HCT116 (cell line): ENCODE results near the gene GLYR1. TPM values are rescaled to one million over a fixed set of nuclear protein-coding genes. Genes with fewer than 3 reads are reported as not detected.

ENCODE experiments used
- ATAC-seq: fragments of 200-7000 bp; cut with Tn5 transposase; 2 replicates; pipeline ENCODE4 v1.9.1; 2020; ENCODE audit warnings: mild to moderate bottlenecking, moderate library complexity
- BruUV-seq: library from RNA; stranded (reverse); fragments of 400-500 nt; replicated peaks from 2 replicates; lab custom pipeline; 2021; lab: Mats Ljungman, UMichigan
- CTCF ChIA-PET: fragments of 300-600 bp; sonication (Branson Sonifier 250); formaldehyde crosslinking; loops from one replicate; lab custom pipeline; 2021; ENCODE audit warnings: antibody characterized with exemption; lab: Charles Lee
- POLR2A ChIA-PET: fragments of 300-600, 350-600 bp; sonication (Branson Sonifier 250); formaldehyde crosslinking; loops from one replicate; lab custom pipeline; 2021; ENCODE audit warnings: antibody characterized with exemption; lab: Charles Lee
- RAD21 ChIA-PET, 2 experiments: fragments of 300-600 bp; sonication (Branson Sonifier 250); formaldehyde crosslinking; loops; one replicate each; lab custom pipeline; 2023; ENCODE audit warnings: low total read pairs in 2 of 2; ENCODE audit not compliant: uncharacterized antibody in 2 of 2, unreplicated experiment in 2 of 2, low non-redundant PET in 1 of 2; lab: Charles Lee
- DNase-seq: peaks from one replicate; pipeline ENCODE4 v3.0.0-alpha.2; 2010; ENCODE audit warnings: low read depth, low spot score
- H2AFZ ChIP-seq: fragments of 200-600 bp; shearing (Covaris generic), sonication (generic); 2 replicates; pipeline ENCODE4 v1.6.1; 2017; ENCODE audit warnings: low read depth, mixed run types, mixed read lengths, antibody characterized with exemption, low read length; ENCODE audit not compliant: poor library complexity, severe bottlenecking
- H3K27ac ChIP-seq: 2 replicates; pipeline ENCODE4 v1.5.1; 2012; ENCODE audit warnings: low read depth, low read length
- H3K27me3 ChIP-seq: fragments of 200-600 bp; sonication (generic); 2 replicates; pipeline ENCODE4 v1.6.1; 2016; ENCODE audit warnings: mixed run types, low read length, mixed read lengths; ENCODE audit not compliant: insufficient read depth
- H3K36me3 ChIP-seq, 2 experiments: fragments of 200-500 bp in 1 of 2; fragments of 200-600 bp in 1 of 2; sonication (Bioruptor generic) in 1 of 2; sonication (generic) in 1 of 2; 2 replicates each; pipeline versions ENCODE4 v1.5.1 to v1.6.1; 2014 to 2016; ENCODE audit warnings: low read length in 2 of 2, inconsistent platforms in 1 of 2, mixed read lengths in 1 of 2, mixed run types in 1 of 2; ENCODE audit not compliant: insufficient read depth in 2 of 2, control insufficient read depth in 1 of 2
- H3K4me1 ChIP-seq, 2 experiments: fragments of 200-600 bp in 1 of 2; sonication (generic) in 1 of 2; 2 replicates each; pipeline versions ENCODE4 v1.5.1 to v1.6.1; 2012 to 2017; ENCODE audit warnings: low read length in 2 of 2, inconsistent platforms in 1 of 2, mild to moderate bottlenecking in 1 of 2, mixed read lengths in 1 of 2, mixed run types in 1 of 2, moderate library complexity in 1 of 2; ENCODE audit not compliant: insufficient read depth in 2 of 2, control insufficient read depth in 1 of 2
- H3K4me2 ChIP-seq: fragments of 200-600 bp; sonication (generic); 2 replicates; pipeline ENCODE4 v1.6.1; 2017; ENCODE audit warnings: mixed run types, low read length, mixed read lengths
- H3K4me3 ChIP-seq, 2 experiments: fragments of 200-600 bp in 1 of 2; sonication (generic) in 1 of 2; replicated peaks in 1 of 2; 2 replicates each; pipeline ENCODE4 v1.5.1; 2011 to 2016; ENCODE audit warnings: low read length in 2 of 2, control low read depth in 1 of 2, low read depth in 1 of 2, mild to moderate bottlenecking in 1 of 2, mixed read lengths in 1 of 2, mixed run types in 1 of 2
- H3K79me2 ChIP-seq: fragments of 200-600 bp; sonication (generic); 2 replicates; pipeline ENCODE4 v1.6.1; 2017; ENCODE audit warnings: mild to moderate bottlenecking, mixed run types, low read length, moderate library complexity, mixed read lengths; ENCODE audit not compliant: insufficient read depth
- H3K9ac ChIP-seq: fragments of 200-600 bp; sonication (generic); 2 replicates; pipeline ENCODE4 v1.6.1; 2016; ENCODE audit warnings: low read length, mixed read lengths
- H3K9me2 ChIP-seq: fragments of 200-600 bp; sonication (generic), shearing (Covaris generic); 2 replicates; pipeline ENCODE4 v1.6.1; 2017; ENCODE audit warnings: mixed run types, mild to moderate bottlenecking, moderate library complexity; ENCODE audit not compliant: insufficient read depth
- H3K9me3 ChIP-seq, 2 experiments: fragments of 200-500 bp in 1 of 2; fragments of 200-600 bp in 1 of 2; sonication (Bioruptor generic) in 1 of 2; sonication (generic) in 1 of 2; 2 replicates each; pipeline ENCODE4 v1.6.1; 2014 to 2017; ENCODE audit warnings: low read length in 2 of 2, mixed read lengths in 2 of 2, inconsistent platforms in 1 of 2, low read depth in 1 of 2, mild to moderate bottlenecking in 1 of 2, mixed run types in 1 of 2, moderate library complexity in 1 of 2; ENCODE audit not compliant: control insufficient read depth in 1 of 2, insufficient read depth in 1 of 2
- H4K20me1 ChIP-seq: fragments of 200-600 bp; sonication (generic), shearing (Covaris generic); 2 replicates; pipeline ENCODE4 v1.6.1; 2017; ENCODE audit warnings: mixed run types, mild to moderate bottlenecking, moderate library complexity; ENCODE audit not compliant: insufficient read depth
- CTCF ChIP-seq, 3 experiments: fragments of 200-600 bp in 1 of 3; sonication (generic) in 1 of 3; IDR thresholded peaks in 2 of 3; conservative IDR thresholded peaks in 1 of 3; 2 replicates each; pipeline ENCODE4 v1.5.1; 2012 to 2017; ENCODE audit warnings: low read depth in 2 of 3, low read length in 2 of 3, antibody characterized with exemption in 1 of 3, borderline replicate concordance in 1 of 3, control low read depth in 1 of 3, mild to moderate bottlenecking in 1 of 3, mixed read lengths in 1 of 3, mixed run types in 1 of 3, moderate library complexity in 1 of 3; ENCODE audit not compliant: insufficient read depth in 1 of 3
- JUND ChIP-seq: IDR thresholded peaks from 2 replicates; pipeline ENCODE4 v1.6.1; 2012
- MAX ChIP-seq: IDR thresholded peaks from 2 replicates; pipeline ENCODE4 v1.6.1; 2012
- SRF ChIP-seq: IDR thresholded peaks from 2 replicates; pipeline ENCODE4 v1.6.1; 2012; ENCODE audit warnings: low read depth
- TCF7L2 ChIP-seq: IDR thresholded peaks from 2 replicates; pipeline ENCODE4 v1.7.0; 2011; ENCODE audit warnings: borderline replicate concordance, inconsistent platforms; ENCODE audit not compliant: insufficient read depth, insufficient read length; ENCODE audit errors: extremely low read depth
- ZFX ChIP-seq: fragments of 450-650 bp; IDR thresholded peaks from 2 replicates; pipeline ENCODE4 v1.6.1; 2017
- intact Hi-C: fragments of 100-400 bp; cut with micrococcal nuclease; formaldehyde crosslinking; loops from 2 replicates; pipeline ENCODE4 v1.10.0; 2022
- total RNA-seq: library from RNA; stranded (reverse); gene quantifications from one replicate; pipeline ENCODE4 v1.2.1, GENCODE V29; 2021; ENCODE audit not compliant: unreplicated experiment
- TF ChIP-seq, protein P1 (sequence below): IDR thresholded peaks from 2 replicates; pipeline ENCODE4 v1.6.1; 2011; ENCODE audit warnings: mild to moderate bottlenecking, low read length, moderate library complexity; ENCODE audit not compliant: insufficient replicate concordance; ENCODE audit errors: extremely low read depth

Gene GLYR1
- total RNA-seq, 1 experiment from 2014 or later = 50.0 TPM

DNA sequence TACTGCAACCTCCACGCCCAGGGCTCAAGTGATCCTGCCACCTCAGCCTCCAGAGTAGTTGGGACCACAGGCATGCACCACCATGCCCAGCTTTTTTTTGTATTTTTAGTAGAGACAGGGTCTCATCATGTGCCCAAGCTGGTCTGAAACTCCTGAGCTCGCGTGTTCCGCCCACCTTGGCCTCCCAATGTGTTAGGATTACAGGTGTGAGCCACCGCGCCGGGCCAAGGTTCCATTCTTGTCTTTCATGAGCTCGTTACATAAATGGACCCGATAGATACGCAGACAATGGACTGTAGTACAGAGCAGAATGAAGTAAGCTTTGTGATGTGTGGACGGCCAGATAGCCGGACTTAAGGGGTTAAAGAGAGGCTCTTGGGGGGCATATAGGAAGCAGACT, 19.5 kb upstream of the GLYR1 start:
- Histone ChIP-seq H3K9ac (no peak overlapping the region), H3K9me2 (no peaks in the 10 kb centered on the region), H3K79me2 (peaks cover 76% of the 10 kb centered on the region), H3K4me3 (no peak overlapping the region), H3K4me1 (no peaks in the 10 kb centered on the region), H3K27me3 (no peaks in the 10 kb centered on the region), H3K36me3 (peaks cover 15 to 22% of the 10 kb centered on the region in 2 experiments; a peak in 2 of 4 replicates), H3K27ac (no peak overlapping the region), H3K4me2 (no peak overlapping the region), H4K20me1 (no peaks in the 10 kb centered on the region; the same call in 1 of the 2 replicates), H3K9me3 (no peaks in the 10 kb centered on the region), H2AFZ (no peak overlapping the region)
- intact Hi-C loops = no loop called here
- TF ChIP-seq ZFX (no peak), JUND (no peak), SRF (no peak), MAX (no peak), TCF7L2 (no peak), CTCF (IDR thresholded peaks at IDR 0.05 in 2 of 3, conservative IDR thresholded peaks at IDR 0.05 in 1 of 3; ENCODE audit: borderline replicate concordance in 1 of 3, insufficient read depth in 1 of 3, low read depth in 2 of 3, low read length in 2 of 3) (no peak)
- TF ChIP-seq, protein P1, sequence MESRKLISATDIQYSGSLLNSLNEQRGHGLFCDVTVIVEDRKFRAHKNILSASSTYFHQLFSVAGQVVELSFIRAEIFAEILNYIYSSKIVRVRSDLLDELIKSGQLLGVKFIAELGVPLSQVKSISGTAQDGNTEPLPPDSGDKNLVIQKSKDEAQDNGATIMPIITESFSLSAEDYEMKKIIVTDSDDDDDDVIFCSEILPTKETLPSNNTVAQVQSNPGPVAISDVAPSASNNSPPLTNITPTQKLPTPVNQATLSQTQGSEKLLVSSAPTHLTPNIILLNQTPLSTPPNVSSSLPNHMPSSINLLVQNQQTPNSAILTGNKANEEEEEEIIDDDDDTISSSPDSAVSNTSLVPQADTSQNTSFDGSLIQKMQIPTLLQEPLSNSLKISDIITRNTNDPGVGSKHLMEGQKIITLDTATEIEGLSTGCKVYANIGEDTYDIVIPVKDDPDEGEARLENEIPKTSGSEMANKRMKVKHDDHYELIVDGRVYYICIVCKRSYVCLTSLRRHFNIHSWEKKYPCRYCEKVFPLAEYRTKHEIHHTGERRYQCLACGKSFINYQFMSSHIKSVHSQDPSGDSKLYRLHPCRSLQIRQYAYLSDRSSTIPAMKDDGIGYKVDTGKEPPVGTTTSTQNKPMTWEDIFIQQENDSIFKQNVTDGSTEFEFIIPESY = no peak
- no peak for ATAC-seq
- CTCF ChIA-PET = no interaction called here
- no peak for DNase-seq
- no TSS peak for BruUV-seq
- RAD21 ChIA-PET = no interaction called here
- POLR2A ChIA-PET = no interaction called here
